ENCODE results near the gene GTPBP1.

The GTPBP1 gene

GRCh38 chr22:38705235-38706100, at the start of gene GTPBP1:
Gene GTPBP1, plus strand, starts transcription at chr22:38705944. Its CDS starts 12 bp downstream, at chr22:38705956.
- peak; percentile 100 for DNase-seq

- DNase-seq, result peak; percentile 82
Measured at GRCh38 chr22:38656256-38657044, 49.3 kb upstream of the GTPBP1 start, which contains the start of the genes CBY1 and FAM227A. Gene CBY1, plus strand, starts transcription at chr22:38656638. Its CDS starts 11,417 bp downstream, at chr22:38668055. Gene FAM227A, minus strand, starts transcription at chr22:38656392. Its CDS starts 6,224 bp downstream, at chr22:38650168.

- peak; percentile 4 for DNase-seq
Measured at GRCh38 chr22:38657045-38657909, 48.5 kb upstream of the GTPBP1 start.

GRCh38 chr22:38674888-38675287, 30.9 kb upstream of the GTPBP1 start:
- DNase-seq, result no peak

DNA sequence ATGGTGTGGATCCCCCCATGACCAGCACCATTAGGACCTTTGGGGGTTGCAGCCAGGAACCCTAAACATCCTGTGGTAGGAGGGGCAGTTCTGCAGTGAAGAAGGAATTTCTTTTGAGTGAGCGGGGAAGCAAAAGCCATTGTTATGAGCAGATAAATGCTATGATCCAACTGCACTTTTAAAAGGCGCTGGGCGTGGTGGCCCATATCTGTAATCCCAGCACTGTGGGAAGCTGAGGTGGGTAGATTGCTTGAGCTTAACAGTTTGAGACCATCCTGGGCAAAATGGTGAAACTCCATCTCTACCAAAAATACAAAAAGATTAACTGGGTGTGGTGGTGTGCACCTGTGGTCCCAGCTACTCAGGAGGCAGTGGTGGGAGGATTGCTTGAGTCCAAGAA, 29.9 kb upstream of the GTPBP1 start:
- DNase-seq, result no peak

GRCh38 chr22:38681582-38682335, 24.0 kb upstream of the GTPBP1 start, which contains the start of gene TOMM22:
Gene TOMM22, plus strand, starts transcription at chr22:38681957. Its CDS starts 22 bp downstream, at chr22:38681979.
- peak; percentile 85 for DNase-seq

DNA sequence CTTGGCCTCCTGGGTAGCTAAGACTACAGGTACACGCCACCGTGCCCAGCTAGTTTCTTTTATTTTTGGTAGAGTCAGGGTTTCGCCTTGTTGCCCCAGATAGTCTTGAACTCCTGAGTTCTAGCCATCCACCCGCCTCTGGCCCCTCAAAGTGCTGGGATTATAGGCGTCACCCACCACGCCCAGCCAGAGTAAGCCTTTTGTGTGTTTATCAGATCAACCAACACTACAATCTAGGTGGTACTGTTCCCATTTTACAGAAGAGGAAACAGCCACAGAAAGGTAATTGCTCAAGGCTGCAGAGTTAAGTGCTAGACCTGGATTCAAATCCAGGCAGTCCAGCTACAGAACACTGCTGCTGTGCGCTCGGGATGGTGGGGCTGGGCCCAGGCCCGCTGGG, 20.8 kb upstream of the GTPBP1 start:
- no peak for DNase-seq

- no peak for DNase-seq
Measured at GRCh38 chr22:38685761-38686160, 20.0 kb upstream of the GTPBP1 start.

- no peak for DNase-seq
Measured at GRCh38 chr22:38689651-38690050, 16.1 kb upstream of the GTPBP1 start.

GRCh38 chr22:38694049-38694448, 11.7 kb upstream of the GTPBP1 start:
- DNase-seq, result no peak

DNA sequence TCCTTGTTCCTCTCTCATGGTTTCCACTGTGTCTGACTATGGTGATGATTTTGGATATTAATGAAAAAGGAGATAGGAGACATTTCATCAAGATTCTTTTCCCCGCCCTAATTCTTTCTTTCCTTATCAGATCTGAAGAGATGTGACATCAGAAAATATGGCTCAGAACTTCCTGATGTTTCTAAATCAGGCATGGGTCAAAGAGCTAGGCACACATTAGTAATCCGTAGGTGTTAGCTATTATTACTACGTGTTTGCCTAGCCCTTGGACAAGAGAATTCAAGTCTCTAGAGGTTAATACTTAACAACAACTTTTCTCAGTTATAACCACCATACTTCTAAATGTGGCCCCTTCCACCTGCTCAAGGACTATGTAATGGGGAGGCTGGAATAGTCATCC, 10.8 kb upstream of the GTPBP1 start:
- DNase-seq, result no peak

DNA sequence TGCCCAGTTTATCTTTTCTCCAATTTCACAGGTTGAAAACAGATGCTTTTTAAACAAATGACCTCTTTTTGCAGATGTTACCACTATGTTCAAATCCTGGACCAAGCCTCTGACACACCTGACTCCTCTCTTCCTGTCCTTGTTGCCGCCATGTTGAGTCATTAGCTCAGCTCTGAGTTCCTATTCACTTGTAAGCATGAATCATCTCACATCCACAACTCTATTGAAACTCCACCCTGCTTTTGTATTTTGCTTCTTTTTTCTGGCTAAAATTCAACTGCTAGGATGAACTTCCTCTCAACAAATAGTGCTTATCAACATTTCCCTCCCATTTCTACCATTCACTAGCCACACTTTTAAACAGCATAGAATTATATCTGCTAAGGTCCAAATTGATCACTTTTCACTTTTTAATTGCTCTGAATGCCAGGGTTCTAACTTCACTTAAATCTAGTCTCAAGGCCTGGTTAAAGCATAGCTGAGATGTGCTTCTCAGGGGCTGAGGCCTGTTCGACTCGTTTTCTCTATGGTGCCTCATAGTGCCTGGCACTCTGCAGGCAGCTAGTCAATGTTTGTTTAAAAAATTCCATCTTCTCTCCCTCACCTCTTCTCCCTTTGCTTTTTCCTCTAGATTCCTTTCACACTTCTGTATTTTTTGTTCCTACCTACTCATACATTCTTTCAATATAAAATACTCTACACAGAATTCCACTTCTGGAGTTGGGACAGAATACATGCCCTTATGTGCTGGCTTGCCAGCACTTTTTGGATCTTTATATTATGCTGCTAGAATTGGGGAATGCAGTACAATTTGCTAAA, 8.9 kb upstream of the GTPBP1 start:
- DNase-seq, result peak; percentile 26

GRCh38 chr22:38697425-38698089, 8.2 kb upstream of the GTPBP1 start:
- DNase-seq, result no peak

DNA sequence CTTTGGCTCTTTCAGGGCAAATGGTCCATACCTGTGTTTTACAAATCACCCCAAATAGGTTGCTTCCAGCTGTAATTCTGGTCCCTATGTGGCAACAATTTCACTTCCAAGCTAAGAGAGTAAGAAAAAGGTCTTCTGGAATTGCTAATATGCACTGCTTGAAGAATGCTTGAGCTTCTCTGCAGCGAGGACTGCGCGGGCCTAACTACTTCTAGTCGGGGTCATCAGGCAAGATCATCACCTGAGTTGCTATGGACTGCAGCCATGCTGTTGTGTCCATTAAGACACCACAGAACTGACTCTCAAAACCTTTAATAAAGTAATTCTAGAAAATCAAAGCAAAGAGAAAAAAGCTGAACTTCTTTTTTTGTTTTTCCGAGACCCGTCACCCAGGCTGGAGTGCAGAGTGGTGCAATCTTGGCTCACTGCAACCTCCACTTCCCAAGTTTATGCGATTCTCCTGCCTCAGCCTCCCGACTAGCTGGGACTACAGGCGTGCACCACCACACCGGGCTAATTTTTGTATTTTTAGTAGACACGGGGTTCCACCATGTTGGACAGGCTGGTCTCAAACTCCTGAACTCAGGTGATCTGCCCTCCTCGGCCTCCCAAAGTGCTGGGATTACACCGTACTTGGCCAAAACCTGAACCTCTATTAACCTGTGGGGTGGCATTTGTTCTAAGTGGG, 7.2 kb upstream of the GTPBP1 start:
- DNase-seq, result no peak

DNA sequence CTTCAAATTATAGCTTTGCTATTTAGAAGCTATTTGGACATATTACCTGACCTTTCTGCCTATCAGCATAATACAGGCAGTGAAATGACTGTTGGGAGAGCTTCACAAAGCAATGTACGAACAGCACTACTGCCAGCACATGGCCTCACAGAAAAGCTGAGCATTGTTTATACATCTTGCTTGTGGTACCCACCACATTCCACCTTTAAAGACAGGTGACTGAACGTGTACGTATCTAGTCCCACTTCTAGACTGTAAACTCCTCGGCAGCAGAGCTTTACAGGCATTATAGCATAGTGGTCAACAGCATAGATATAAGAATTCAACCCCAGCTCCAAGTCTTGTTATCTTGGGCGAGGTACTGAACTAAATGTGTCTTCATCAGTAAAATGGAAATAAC, 6.6 kb upstream of the GTPBP1 start:
- DNase-seq, result no peak

DNA sequence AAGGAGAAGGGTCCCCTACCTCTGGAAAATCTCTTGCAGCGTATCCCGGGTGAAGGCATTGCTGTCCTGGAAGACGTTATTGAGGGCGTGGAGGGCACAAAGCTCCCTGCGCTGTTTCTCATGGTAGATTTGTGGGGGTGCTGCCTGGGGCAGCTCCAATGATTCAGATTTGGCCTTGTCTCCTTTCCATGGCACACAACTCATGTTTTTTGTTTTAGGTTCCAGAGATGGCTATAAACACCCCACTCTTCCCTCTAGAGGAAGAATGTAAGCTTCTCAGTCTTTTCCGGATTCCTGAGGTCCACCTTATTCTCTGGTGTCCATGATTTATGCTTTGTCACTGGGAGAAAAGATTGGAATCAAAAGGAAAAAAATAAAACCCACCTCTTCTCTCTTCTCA, 6.0 kb upstream of the GTPBP1 start:
- no peak for DNase-seq

DNA sequence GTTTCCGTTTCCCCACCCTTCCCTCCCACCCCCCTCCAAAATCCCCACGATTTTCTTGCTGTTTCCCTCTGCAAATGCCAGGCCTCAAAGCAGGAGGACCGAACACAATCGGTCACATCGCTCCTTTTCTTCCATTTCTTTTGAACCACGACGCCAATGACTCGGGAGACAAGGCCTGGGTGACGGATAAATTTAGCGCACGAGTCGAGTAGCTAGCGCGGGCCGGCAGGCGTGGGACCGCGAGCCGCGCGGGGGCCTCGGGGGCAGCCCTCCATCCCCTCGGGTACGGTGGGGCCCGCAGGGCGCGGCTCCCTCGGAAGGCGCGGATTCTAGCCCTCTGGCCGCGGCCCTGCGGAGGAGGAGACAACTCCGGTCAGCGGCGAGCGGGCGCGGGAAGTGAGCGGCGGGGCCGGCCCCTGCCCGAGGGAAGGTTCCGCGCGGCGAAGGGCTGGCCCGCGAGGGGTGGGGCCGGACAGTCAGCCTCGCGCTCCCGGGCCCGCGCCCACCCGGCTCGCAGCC, 5.4 kb upstream of the GTPBP1 start:
- no peak for DNase-seq

- peak; percentile 97 for DNase-seq
Measured at GRCh38 chr22:38700789-38701628, 4.7 kb upstream of the GTPBP1 start, which contains the start of gene JOSD1. Gene JOSD1, minus strand, starts transcription at chr22:38700943. Its CDS starts 956 bp downstream, at chr22:38699987.
